Neural cell (in vitro differentiated cells): ENCODE data around the gene TRIM60. TPM values are rescaled to one million over a fixed set of nuclear protein-coding genes. Genes with fewer than 3 reads are reported as not detected.

ENCODE experiments used
- H2AFZ ChIP-seq: fragments of 200-600, 300-800 bp; sonication (generic), shearing (Covaris generic); 2 replicates; pipeline ENCODE4 v1.6.0; 2014; ENCODE audit warnings: low read depth, mild to moderate bottlenecking, antibody characterized with exemption, low read length, moderate library complexity
- H3F3A ChIP-seq: fragments of 200-600 bp; shearing (Covaris generic); 2 replicates; pipeline ENCODE4 v1.6.1; 2016; ENCODE audit warnings: mild to moderate bottlenecking, moderate library complexity, mixed read lengths, antibody characterized with exemption, low read length; ENCODE audit not compliant: insufficient read depth, poor library complexity, severe bottlenecking
- H3K27ac ChIP-seq: fragments of 200-600, 300-800 bp; sonication (generic), shearing (Covaris generic); 2 replicates; pipeline ENCODE4 v1.5.1; 2014; ENCODE audit warnings: mild to moderate bottlenecking, low read length, moderate library complexity
- H3K27me3 ChIP-seq: fragments of 300-800, 200-600 bp; sonication (generic), shearing (Covaris generic); 2 replicates; pipeline ENCODE4 v1.6.0; 2014; ENCODE audit warnings: mild to moderate bottlenecking, low read depth, low read length, moderate library complexity; ENCODE audit not compliant: insufficient read depth
- H3K36me3 ChIP-seq: fragments of 300-800, 200-600 bp; sonication (generic), shearing (Covaris generic); 2 replicates; pipeline ENCODE4 v1.5.1; 2014; ENCODE audit warnings: mild to moderate bottlenecking, antibody characterized with exemption, low read length, moderate library complexity; ENCODE audit not compliant: insufficient read depth
- H3K4me2 ChIP-seq: fragments of 300-800, 200-600 bp; sonication (generic), shearing (Covaris generic); 2 replicates; pipeline ENCODE4 v1.6.0; 2014; ENCODE audit warnings: mild to moderate bottlenecking, low read length
- H3K4me3 ChIP-seq: fragments of 300-800, 200-600 bp; sonication (generic), shearing (Covaris generic); 2 replicates; pipeline ENCODE4 v1.5.1; 2014; ENCODE audit warnings: mild to moderate bottlenecking, low read length, moderate library complexity
- H3K79me2 ChIP-seq: fragments of 200-600 bp; shearing (Covaris generic); replicated peaks from 2 replicates; pipeline ENCODE4 v1.6.0; 2014; ENCODE audit warnings: mild to moderate bottlenecking, low read length, moderate library complexity; ENCODE audit not compliant: insufficient read depth
- H3K9ac ChIP-seq: fragments of 300-800, 200-600 bp; sonication (generic), shearing (Covaris generic); 2 replicates; pipeline ENCODE4 v1.6.1; 2016; ENCODE audit warnings: mild to moderate bottlenecking, low read length, mixed read lengths
- H3K9me2 ChIP-seq: fragments of 200-600 bp; shearing (Covaris generic); 2 replicates; pipeline ENCODE4 v1.6.1; 2016; ENCODE audit warnings: mild to moderate bottlenecking, low read length, mixed read lengths; ENCODE audit not compliant: insufficient read depth
- H3K9me3 ChIP-seq: fragments of 200-600, 300-800 bp; sonication (generic), shearing (Covaris generic); 2 replicates; pipeline ENCODE4 v1.6.1; 2016; ENCODE audit warnings: mild to moderate bottlenecking, mixed run types, low read length, moderate library complexity, mixed read lengths
- H4K20me1 ChIP-seq: fragments of 200-600 bp; shearing (Covaris generic); 2 replicates; pipeline ENCODE4 v1.6.1; 2016; ENCODE audit warnings: mild to moderate bottlenecking, mixed run types; ENCODE audit not compliant: insufficient read depth
- CTCF ChIP-seq: fragments of 450-650 bp; IDR thresholded peaks from 2 replicates; pipeline ENCODE4 v1.5.1; 2014; ENCODE audit warnings: antibody characterized with exemption, mild to moderate bottlenecking, moderate library complexity; ENCODE audit not compliant: poor library complexity, severe bottlenecking
- EP300 ChIP-seq: fragments of 450-650 bp; conservative IDR thresholded peaks from 2 replicates; pipeline ENCODE4 v1.6.1; 2014; ENCODE audit warnings: antibody characterized with exemption, mild to moderate bottlenecking, moderate library complexity; ENCODE audit not compliant: poor library complexity, severe bottlenecking
- EZH2 ChIP-seq: fragments of 200-600, 300-800 bp; shearing (Covaris generic), sonication (generic); IDR thresholded peaks from 2 replicates; pipeline ENCODE4 v1.6.1; 2014; ENCODE audit warnings: antibody characterized with exemption, low read length, borderline replicate concordance, mild to moderate bottlenecking; ENCODE audit not compliant: insufficient read depth, poor library complexity, severe bottlenecking
- MXI1 ChIP-seq: fragments of 450-650 bp; conservative IDR thresholded peaks from 2 replicates; pipeline ENCODE4 v1.6.1; 2014; ENCODE audit warnings: antibody characterized with exemption, mild to moderate bottlenecking; ENCODE audit not compliant: poor library complexity, severe bottlenecking
- POLR2AphosphoS5 ChIP-seq: IDR thresholded peaks from 2 replicates; pipeline ENCODE4 v1.6.1; 2012
- RAD21 ChIP-seq: fragments of 450-650 bp; conservative IDR thresholded peaks from 2 replicates; pipeline ENCODE4 v1.6.1; 2014; ENCODE audit warnings: antibody characterized with exemption, mild to moderate bottlenecking, moderate library complexity
- REST ChIP-seq: IDR thresholded peaks from 2 replicates; pipeline ENCODE4 v1.6.1; 2012; ENCODE audit warnings: borderline replicate concordance
- SMC3 ChIP-seq: fragments of 450-650 bp; conservative IDR thresholded peaks from 2 replicates; pipeline ENCODE4 v1.6.1; 2014; ENCODE audit warnings: antibody characterized with exemption, mild to moderate bottlenecking, moderate library complexity; ENCODE audit not compliant: poor library complexity
- TAF1 ChIP-seq: IDR thresholded peaks from 2 replicates; pipeline ENCODE4 v1.6.1; 2012; ENCODE audit warnings: low read depth
- polyA plus RNA-seq: library from polyadenylated mRNA; depleted of rRNA; stranded (reverse); fragments of >200 nt; gene quantifications from 2 replicates; pipeline ENCODE4 v1.2.3, GENCODE V29; 2014

TRIM60 gene
- polyA plus RNA-seq, 1 donor from 2014 or later = not detected

- Histone ChIP-seq H3K27ac (no peak overlapping the region), H3K9me3 (no peaks in the 10 kb centered on the region), H3K9me2 (no peaks in the 10 kb centered on the region), H3K27me3 (no peaks in the 10 kb centered on the region), H3F3A (no peaks in the 10 kb centered on the region), H3K36me3 (no peaks in the 10 kb centered on the region), H2AFZ (no peak overlapping the region), H3K9ac (no peak overlapping the region), H4K20me1 (no peaks in the 10 kb centered on the region), H3K79me2 (no peaks in the 10 kb centered on the region), H3K4me2 (no peak overlapping the region), H3K4me3 (no peak overlapping the region)
- no peak for TF ChIP-seq TAF1
- no peak for TF ChIP-seq REST
- TF ChIP-seq CTCF = no peak
- TF ChIP-seq RAD21 = no peak
- no peak for TF ChIP-seq EZH2
- no peak for TF ChIP-seq POLR2AphosphoS5
- no peak for TF ChIP-seq MXI1
- TF ChIP-seq SMC3 = no peak
- no peak for TF ChIP-seq EP300
Observed at GRCh38 chr4:165011403-165011802, 20.4 kb upstream of the TRIM60 start.

- Histone ChIP-seq H2AFZ (no peak overlapping the region), H3K4me3 (no peak overlapping the region)
- no peak for TF ChIP-seq CTCF
- TF ChIP-seq SMC3 = no peak
- TF ChIP-seq MXI1 = no peak
- no peak for TF ChIP-seq REST
- TF ChIP-seq RAD21 = no peak
- TF ChIP-seq EZH2 = no peak
- TF ChIP-seq POLR2AphosphoS5 = no peak
- TF ChIP-seq EP300 = no peak
- TF ChIP-seq TAF1 = no peak
Observed at GRCh38 chr4:165013691-165014090, 18.1 kb upstream of the TRIM60 start.

More at GRCh38 chr4:165013691-165014090, 18.1 kb upstream of the TRIM60 start:
- Histone ChIP-seq H3F3A (no peaks in the 10 kb centered on the region), H4K20me1 (no peaks in the 10 kb centered on the region), H3K27me3 (no peaks in the 10 kb centered on the region), H3K9me2 (no peaks in the 10 kb centered on the region), H3K9me3 (no peaks in the 10 kb centered on the region), H3K36me3 (no peaks in the 10 kb centered on the region), H3K4me2 (no peak overlapping the region), H3K9ac (no peak overlapping the region), H3K79me2 (no peaks in the 10 kb centered on the region), H3K27ac (no peak overlapping the region)
